ENCODE data around the gene FPGS. TPM values are rescaled to one million over a fixed set of nuclear protein-coding genes. Genes with fewer than 3 reads are reported as not detected.
A peak's percentile ranks its signal among the peaks of the same experiment; 100 is the strongest.

Gene FPGS
- total and polyA plus RNA-seq, 11 donors = 36.8 to 55.1 (median 41.5) TPM

DNA sequence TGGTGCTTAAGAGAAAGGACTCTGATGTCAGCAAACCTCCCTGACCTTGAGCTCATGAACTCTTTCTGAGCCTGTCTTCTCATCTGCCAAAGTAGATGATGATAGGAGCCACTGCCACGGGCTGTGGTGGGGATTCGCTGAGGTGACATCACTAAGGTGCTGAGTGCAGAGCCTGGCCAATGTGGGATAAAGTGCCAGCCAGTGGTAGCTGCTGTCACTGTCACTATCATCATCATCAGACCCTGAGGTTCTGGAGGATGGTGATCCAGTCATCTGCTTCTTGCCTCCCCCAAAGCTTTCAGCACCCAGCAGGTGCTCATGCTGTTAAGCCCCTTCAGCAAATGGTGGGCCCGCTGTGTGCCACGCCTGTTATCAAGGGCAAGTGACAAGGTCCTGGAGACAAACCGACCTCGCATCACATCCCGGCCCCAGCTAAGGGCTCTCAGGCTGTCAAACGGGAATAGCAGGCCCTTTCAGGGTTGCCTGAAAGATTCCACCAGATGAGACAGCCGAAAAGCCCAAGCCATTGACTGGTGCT, 6.4 kb downstream of the FPGS start:
- Histone ChIP-seq H3K9me3 (no peaks in the 10 kb centered on the region), H3K36me3 (peaks cover 0 to 90% (median 80%) of the 10 kb centered on the region in 9 donors), H3K4me1 (peaks cover under 1 to 31% (median 11%) of the 10 kb centered on the region in 12 donors), H3K27me3 (no peaks in the 10 kb centered on the region), H3K27ac (peak overlapping the region in 8 of 12 donors; percentile 6 to 76 (median 46)), H3K4me3 (peak overlapping the region in 1 of 12 donors; percentile 25)
- peak in 3 of 4 donors; percentile 26 to 31 (median 29) for ATAC-seq
- WGBS, 4 donors = 36 to 59% (median 52%) methylated on average over 9 of the region's 9 CpGs
- TF ChIP-seq POLR2A (IDR thresholded peaks at IDR 0.05) = no peak
- TF ChIP-seq, protein P1, sequence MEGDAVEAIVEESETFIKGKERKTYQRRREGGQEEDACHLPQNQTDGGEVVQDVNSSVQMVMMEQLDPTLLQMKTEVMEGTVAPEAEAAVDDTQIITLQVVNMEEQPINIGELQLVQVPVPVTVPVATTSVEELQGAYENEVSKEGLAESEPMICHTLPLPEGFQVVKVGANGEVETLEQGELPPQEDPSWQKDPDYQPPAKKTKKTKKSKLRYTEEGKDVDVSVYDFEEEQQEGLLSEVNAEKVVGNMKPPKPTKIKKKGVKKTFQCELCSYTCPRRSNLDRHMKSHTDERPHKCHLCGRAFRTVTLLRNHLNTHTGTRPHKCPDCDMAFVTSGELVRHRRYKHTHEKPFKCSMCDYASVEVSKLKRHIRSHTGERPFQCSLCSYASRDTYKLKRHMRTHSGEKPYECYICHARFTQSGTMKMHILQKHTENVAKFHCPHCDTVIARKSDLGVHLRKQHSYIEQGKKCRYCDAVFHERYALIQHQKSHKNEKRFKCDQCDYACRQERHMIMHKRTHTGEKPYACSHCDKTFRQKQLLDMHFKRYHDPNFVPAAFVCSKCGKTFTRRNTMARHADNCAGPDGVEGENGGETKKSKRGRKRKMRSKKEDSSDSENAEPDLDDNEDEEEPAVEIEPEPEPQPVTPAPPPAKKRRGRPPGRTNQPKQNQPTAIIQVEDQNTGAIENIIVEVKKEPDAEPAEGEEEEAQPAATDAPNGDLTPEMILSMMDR (IDR thresholded peaks at IDR 0.05) = no peak
- intact Hi-C loops (cut with DNase I) = no loop called here
- DNase-seq = no peak

DNA sequence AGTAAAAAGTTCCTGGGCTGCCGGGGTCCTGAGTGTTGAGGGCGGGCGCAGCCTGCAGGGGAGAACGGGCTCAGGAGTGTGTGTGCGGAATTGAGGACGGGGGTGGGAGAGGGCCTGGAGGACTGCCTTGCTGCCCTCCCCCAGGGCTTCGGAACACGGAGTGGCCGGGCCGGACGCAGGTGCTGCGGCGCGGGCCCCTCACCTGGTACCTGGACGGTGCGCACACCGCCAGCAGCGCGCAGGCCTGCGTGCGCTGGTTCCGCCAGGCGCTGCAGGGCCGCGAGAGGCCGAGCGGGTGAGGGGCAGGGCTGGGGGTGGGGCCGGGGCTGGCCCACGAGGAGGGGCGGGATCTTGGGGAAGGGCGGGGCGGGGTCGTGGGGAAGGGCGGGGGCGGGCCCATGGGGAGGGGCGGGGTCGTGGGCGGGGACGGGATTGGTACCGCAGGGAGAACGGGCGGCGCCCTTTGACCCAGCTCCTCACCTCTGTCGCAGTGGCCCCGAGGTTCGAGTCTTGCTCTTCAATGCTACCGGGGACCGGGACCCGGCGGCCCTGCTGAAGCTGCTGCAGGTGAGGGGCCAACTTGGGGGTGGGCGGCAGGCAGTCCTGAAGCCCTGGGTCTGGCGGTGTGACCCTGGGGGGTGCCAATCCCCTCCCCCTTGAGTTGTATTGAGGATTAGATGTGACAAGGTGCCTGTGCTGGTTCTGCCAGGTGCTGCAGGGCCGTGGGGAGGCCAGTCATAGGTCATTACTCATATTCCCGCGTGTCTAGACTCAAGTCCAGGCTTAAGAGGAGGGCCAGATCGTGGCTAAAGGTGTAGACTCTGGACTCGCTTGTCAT, 7.1 kb downstream of the FPGS start:
- H3K36me3 ChIP-seq = peaks cover 0 to 90% (median 87%) of the 10 kb centered on the region in 9 donors
- H3K27me3 ChIP-seq = no peaks in the 10 kb centered on the region
- intact Hi-C loops (cut with DNase I) = no loop called here
- TF ChIP-seq POLR2A (IDR thresholded peaks at IDR 0.05) = no peak
- TF ChIP-seq, protein P1 (IDR thresholded peaks at IDR 0.05) = no peak
- DNase-seq = peak in 1 of 5 donors; percentile 47
- ATAC-seq = peak in 2 of 4 donors; percentile 30 to 35
- H3K9me3 ChIP-seq = no peaks in the 10 kb centered on the region
- peak overlapping the region in 1 of 12 donors; percentile 25 for H3K4me3 ChIP-seq
- 45 to 92% (median 66%) methylated on average over 10 to 57 of the region's 57 CpGs for WGBS, 4 donors
- peak overlapping the region in 9 of 12 donors; percentile 9 to 76 (median 48) for H3K27ac ChIP-seq
- H3K4me1 ChIP-seq = peaks cover 0 to 25% (median 5%) of the 10 kb centered on the region in 12 donors

DNA sequence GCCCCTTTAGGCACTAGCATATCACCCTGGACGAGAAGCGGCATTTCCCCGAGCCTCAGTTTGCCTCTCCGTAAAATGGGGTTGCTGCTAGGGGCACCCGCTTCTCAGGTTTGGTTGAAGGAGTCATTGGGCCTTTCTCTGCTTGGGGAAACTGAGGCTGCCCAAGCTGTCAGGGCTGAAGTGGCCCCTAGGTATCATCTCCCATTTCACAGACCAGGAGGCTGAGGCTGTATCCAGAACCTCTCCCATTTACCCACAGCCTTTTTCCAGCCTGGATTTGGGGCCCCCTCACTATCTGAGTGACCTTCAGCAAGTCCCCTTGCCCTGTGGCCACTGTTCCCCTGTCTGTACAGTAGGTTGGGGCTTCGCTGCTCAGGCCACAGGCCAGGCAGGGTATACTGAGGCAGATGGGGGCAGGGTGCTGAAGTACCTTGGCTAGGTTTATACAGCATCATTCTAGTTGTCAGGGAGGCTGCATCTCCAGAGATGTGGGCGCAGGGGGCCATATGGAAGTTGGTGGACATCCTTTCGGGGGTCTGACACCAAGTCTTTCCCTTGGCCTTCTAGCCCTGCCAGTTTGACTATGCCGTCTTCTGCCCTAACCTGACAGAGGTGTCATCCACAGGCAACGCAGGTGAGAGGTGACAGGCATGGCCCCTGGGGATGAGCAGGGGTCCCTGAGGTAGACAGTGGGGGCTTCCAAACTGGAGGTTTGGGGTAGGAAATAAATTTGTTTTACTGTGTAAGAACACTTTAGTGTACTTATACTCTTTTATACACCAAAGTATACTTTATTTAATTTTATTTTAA, 7.9 kb downstream of the FPGS start:
- no peaks in the 10 kb centered on the region for H3K9me3 ChIP-seq
- H3K27me3 ChIP-seq = no peaks in the 10 kb centered on the region
- ATAC-seq (no peak), DNase-seq (no peak)
- peak overlapping the region in 2 of 12 donors; percentile 24 to 48 for H3K27ac ChIP-seq
- TF ChIP-seq, protein P1 (IDR thresholded peaks at IDR 0.05) = no peak
- no peak for TF ChIP-seq POLR2A (IDR thresholded peaks at IDR 0.05)
- H3K4me1 ChIP-seq = peaks cover 0 to 22% (median 4%) of the 10 kb centered on the region in 12 donors
- no peak overlapping the region for H3K4me3 ChIP-seq
- peaks cover 0 to 93% (median 88%) of the 10 kb centered on the region in 9 donors for H3K36me3 ChIP-seq
- intact Hi-C loops (cut with DNase I) = no loop called here
- 95 to 98% (median 96%) methylated on average over 10 of the region's 10 CpGs for WGBS, 4 donors
